HCT116 (cell line): ENCODE measurements around the gene TAF4B. TPM values are rescaled to one million over a fixed set of nuclear protein-coding genes. Genes with fewer than 3 reads are reported as not detected.

Experiments
- ATAC-seq: fragments of 200-7000 bp; cut with Tn5 transposase; 2 replicates; pipeline ENCODE4 v1.9.1; 2020; ENCODE audit warnings: mild to moderate bottlenecking, moderate library complexity
- BruUV-seq: library from RNA; stranded (reverse); fragments of 400-500 nt; replicated peaks from 2 replicates; lab custom pipeline; 2021; lab: Mats Ljungman, UMichigan
- CTCF ChIA-PET: fragments of 300-600 bp; sonication (Branson Sonifier 250); formaldehyde crosslinking; loops from one replicate; lab custom pipeline; 2021; ENCODE audit warnings: antibody characterized with exemption; lab: Charles Lee
- POLR2A ChIA-PET: fragments of 300-600, 350-600 bp; sonication (Branson Sonifier 250); formaldehyde crosslinking; loops from one replicate; lab custom pipeline; 2021; ENCODE audit warnings: antibody characterized with exemption; lab: Charles Lee
- RAD21 ChIA-PET, 2 experiments: fragments of 300-600 bp; sonication (Branson Sonifier 250); formaldehyde crosslinking; loops; one replicate each; lab custom pipeline; 2023; ENCODE audit warnings: low total read pairs in 2 of 2; ENCODE audit not compliant: uncharacterized antibody in 2 of 2, unreplicated experiment in 2 of 2, low non-redundant PET in 1 of 2; lab: Charles Lee
- DNase-seq: peaks from one replicate; pipeline ENCODE4 v3.0.0-alpha.2; 2010; ENCODE audit warnings: low read depth, low spot score
- H2AFZ ChIP-seq: fragments of 200-600 bp; shearing (Covaris generic), sonication (generic); 2 replicates; pipeline ENCODE4 v1.6.1; 2017; ENCODE audit warnings: low read depth, mixed run types, mixed read lengths, antibody characterized with exemption, low read length; ENCODE audit not compliant: poor library complexity, severe bottlenecking
- H3K27ac ChIP-seq: 2 replicates; pipeline ENCODE4 v1.5.1; 2012; ENCODE audit warnings: low read depth, low read length
- H3K27me3 ChIP-seq: fragments of 200-600 bp; sonication (generic); 2 replicates; pipeline ENCODE4 v1.6.1; 2016; ENCODE audit warnings: mixed run types, low read length, mixed read lengths; ENCODE audit not compliant: insufficient read depth
- H3K36me3 ChIP-seq, 2 experiments: fragments of 200-500 bp in 1 of 2; fragments of 200-600 bp in 1 of 2; sonication (Bioruptor generic) in 1 of 2; sonication (generic) in 1 of 2; 2 replicates each; pipeline versions ENCODE4 v1.5.1 to v1.6.1; 2014 to 2016; ENCODE audit warnings: low read length in 2 of 2, inconsistent platforms in 1 of 2, mixed read lengths in 1 of 2, mixed run types in 1 of 2; ENCODE audit not compliant: insufficient read depth in 2 of 2, control insufficient read depth in 1 of 2
- H3K4me1 ChIP-seq, 2 experiments: fragments of 200-600 bp in 1 of 2; sonication (generic) in 1 of 2; 2 replicates each; pipeline versions ENCODE4 v1.5.1 to v1.6.1; 2012 to 2017; ENCODE audit warnings: low read length in 2 of 2, inconsistent platforms in 1 of 2, mild to moderate bottlenecking in 1 of 2, mixed read lengths in 1 of 2, mixed run types in 1 of 2, moderate library complexity in 1 of 2; ENCODE audit not compliant: insufficient read depth in 2 of 2, control insufficient read depth in 1 of 2
- H3K4me2 ChIP-seq: fragments of 200-600 bp; sonication (generic); 2 replicates; pipeline ENCODE4 v1.6.1; 2017; ENCODE audit warnings: mixed run types, low read length, mixed read lengths
- H3K4me3 ChIP-seq, 2 experiments: fragments of 200-600 bp in 1 of 2; sonication (generic) in 1 of 2; replicated peaks in 1 of 2; 2 replicates each; pipeline ENCODE4 v1.5.1; 2011 to 2016; ENCODE audit warnings: low read length in 2 of 2, control low read depth in 1 of 2, low read depth in 1 of 2, mild to moderate bottlenecking in 1 of 2, mixed read lengths in 1 of 2, mixed run types in 1 of 2
- H3K79me2 ChIP-seq: fragments of 200-600 bp; sonication (generic); 2 replicates; pipeline ENCODE4 v1.6.1; 2017; ENCODE audit warnings: mild to moderate bottlenecking, mixed run types, low read length, moderate library complexity, mixed read lengths; ENCODE audit not compliant: insufficient read depth
- H3K9ac ChIP-seq: fragments of 200-600 bp; sonication (generic); 2 replicates; pipeline ENCODE4 v1.6.1; 2016; ENCODE audit warnings: low read length, mixed read lengths
- H3K9me2 ChIP-seq: fragments of 200-600 bp; sonication (generic), shearing (Covaris generic); 2 replicates; pipeline ENCODE4 v1.6.1; 2017; ENCODE audit warnings: mixed run types, mild to moderate bottlenecking, moderate library complexity; ENCODE audit not compliant: insufficient read depth
- H3K9me3 ChIP-seq, 2 experiments: fragments of 200-500 bp in 1 of 2; fragments of 200-600 bp in 1 of 2; sonication (Bioruptor generic) in 1 of 2; sonication (generic) in 1 of 2; 2 replicates each; pipeline ENCODE4 v1.6.1; 2014 to 2017; ENCODE audit warnings: low read length in 2 of 2, mixed read lengths in 2 of 2, inconsistent platforms in 1 of 2, low read depth in 1 of 2, mild to moderate bottlenecking in 1 of 2, mixed run types in 1 of 2, moderate library complexity in 1 of 2; ENCODE audit not compliant: control insufficient read depth in 1 of 2, insufficient read depth in 1 of 2
- H4K20me1 ChIP-seq: fragments of 200-600 bp; sonication (generic), shearing (Covaris generic); 2 replicates; pipeline ENCODE4 v1.6.1; 2017; ENCODE audit warnings: mixed run types, mild to moderate bottlenecking, moderate library complexity; ENCODE audit not compliant: insufficient read depth
- ELF1 ChIP-seq: IDR thresholded peaks from 2 replicates; pipeline ENCODE4 v1.6.1; 2012; ENCODE audit warnings: low read depth, borderline replicate concordance
- YY1 ChIP-seq: IDR thresholded peaks from 2 replicates; pipeline ENCODE4 v1.6.1; 2011; ENCODE audit warnings: low read length, low read depth, moderate library complexity, mild to moderate bottlenecking; ENCODE audit not compliant: insufficient replicate concordance; ENCODE audit errors: extremely low read depth
- intact Hi-C: fragments of 100-400 bp; cut with micrococcal nuclease; formaldehyde crosslinking; loops from 2 replicates; pipeline ENCODE4 v1.10.0; 2022
- total RNA-seq: library from RNA; stranded (reverse); gene quantifications from one replicate; pipeline ENCODE4 v1.2.1, GENCODE V29; 2021; ENCODE audit not compliant: unreplicated experiment
- TF ChIP-seq, protein P1 (sequence below), 3 experiments: fragments of 200-600 bp in 1 of 3; sonication (generic) in 1 of 3; IDR thresholded peaks in 2 of 3; conservative IDR thresholded peaks in 1 of 3; 2 replicates each; pipeline ENCODE4 v1.5.1; 2012 to 2017; ENCODE audit warnings: low read depth in 2 of 3, low read length in 2 of 3, antibody characterized with exemption in 1 of 3, borderline replicate concordance in 1 of 3, control low read depth in 1 of 3, mild to moderate bottlenecking in 1 of 3, mixed read lengths in 1 of 3, mixed run types in 1 of 3, moderate library complexity in 1 of 3; ENCODE audit not compliant: insufficient read depth in 1 of 3
- TF ChIP-seq, protein P2 (sequence below): IDR thresholded peaks from 2 replicates; pipeline ENCODE4 v1.6.1; 2012

The TAF4B gene
- total RNA-seq, 1 experiment from 2014 or later = 17.8 TPM

DNA sequence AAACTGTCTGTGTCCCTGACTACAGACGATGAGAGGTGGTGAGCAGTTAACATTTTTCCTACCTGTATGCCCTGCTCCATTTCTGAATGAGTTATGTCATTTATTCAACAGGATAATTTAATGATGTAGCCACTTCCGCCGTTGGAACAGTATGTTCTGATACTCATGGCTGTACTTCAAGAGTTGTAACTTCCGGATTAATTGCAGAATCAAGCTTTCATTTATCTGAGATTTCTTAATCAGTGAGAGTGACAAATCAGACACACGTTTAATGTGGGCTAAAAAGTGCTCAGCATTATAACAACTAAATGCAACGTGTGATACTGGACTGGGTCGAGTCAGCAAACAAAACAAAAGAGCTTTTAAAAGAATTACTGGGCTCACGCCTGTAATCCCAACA lies 214.4 kb downstream of the TAF4B start:
- ChIA-PET POLR2A (no interaction called here), CTCF (interaction anchor here (1.0 kb wide), 2 partner anchors 11 to 28 kb away, joined by 3 to 4 read pairs; no protein-coding TSS in a partner anchor), RAD21 (no interaction called here)
- DNase-seq = no peak
- no peak overlapping the region for H3K4me2 ChIP-seq
- H3K4me3 ChIP-seq = no peak overlapping the region
- peaks cover 0 to 3% of the 10 kb centered on the region in 2 experiments; a peak in 1 of 4 replicates for H3K9me3 ChIP-seq
- H3K27me3 ChIP-seq = no peaks in the 10 kb centered on the region
- no peaks in the 10 kb centered on the region for H3K9me2 ChIP-seq
- no peaks in the 10 kb centered on the region for H4K20me1 ChIP-seq
- no peak overlapping the region for H2AFZ ChIP-seq
- TF ChIP-seq YY1 (no peak), ELF1 (no peak)
- TF ChIP-seq, protein P1, sequence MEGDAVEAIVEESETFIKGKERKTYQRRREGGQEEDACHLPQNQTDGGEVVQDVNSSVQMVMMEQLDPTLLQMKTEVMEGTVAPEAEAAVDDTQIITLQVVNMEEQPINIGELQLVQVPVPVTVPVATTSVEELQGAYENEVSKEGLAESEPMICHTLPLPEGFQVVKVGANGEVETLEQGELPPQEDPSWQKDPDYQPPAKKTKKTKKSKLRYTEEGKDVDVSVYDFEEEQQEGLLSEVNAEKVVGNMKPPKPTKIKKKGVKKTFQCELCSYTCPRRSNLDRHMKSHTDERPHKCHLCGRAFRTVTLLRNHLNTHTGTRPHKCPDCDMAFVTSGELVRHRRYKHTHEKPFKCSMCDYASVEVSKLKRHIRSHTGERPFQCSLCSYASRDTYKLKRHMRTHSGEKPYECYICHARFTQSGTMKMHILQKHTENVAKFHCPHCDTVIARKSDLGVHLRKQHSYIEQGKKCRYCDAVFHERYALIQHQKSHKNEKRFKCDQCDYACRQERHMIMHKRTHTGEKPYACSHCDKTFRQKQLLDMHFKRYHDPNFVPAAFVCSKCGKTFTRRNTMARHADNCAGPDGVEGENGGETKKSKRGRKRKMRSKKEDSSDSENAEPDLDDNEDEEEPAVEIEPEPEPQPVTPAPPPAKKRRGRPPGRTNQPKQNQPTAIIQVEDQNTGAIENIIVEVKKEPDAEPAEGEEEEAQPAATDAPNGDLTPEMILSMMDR (IDR thresholded peaks at IDR 0.05 in 2 of 3, conservative IDR thresholded peaks at IDR 0.05 in 1 of 3; ENCODE audit: borderline replicate concordance in 1 of 3, insufficient read depth in 1 of 3, low read depth in 2 of 3, low read length in 2 of 3) = no peak
- TF ChIP-seq, protein P2, sequence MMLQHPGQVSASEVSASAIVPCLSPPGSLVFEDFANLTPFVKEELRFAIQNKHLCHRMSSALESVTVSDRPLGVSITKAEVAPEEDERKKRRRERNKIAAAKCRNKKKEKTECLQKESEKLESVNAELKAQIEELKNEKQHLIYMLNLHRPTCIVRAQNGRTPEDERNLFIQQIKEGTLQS = no peak
- peaks cover 12 to 13% of the 10 kb centered on the region in 2 experiments; a peak in 3 of 4 replicates for H3K4me1 ChIP-seq
- no peaks in the 10 kb centered on the region for H3K36me3 ChIP-seq
- ATAC-seq = no peak
- no TSS peak for BruUV-seq
- no peak overlapping the region for H3K27ac ChIP-seq
- H3K9ac ChIP-seq = no peak overlapping the region
- no peaks in the 10 kb centered on the region for H3K79me2 ChIP-seq
- intact Hi-C loops = no loop called here

Other genes starting within 250 kb of the TAF4B start
- 60.0 TPM for gene SS18, start 135.8 kb upstream of the TAF4B start, total RNA-seq
- not detected for gene PSMA8, start 92.6 kb upstream of the TAF4B start, total RNA-seq